ENCODE data around the gene ZNF419.

Gene ZNF419

GRCh38 chr19:57537953-57538547 lies 50.5 kb downstream of the ZNF419 start:
- no peak for TF ChIP-seq CTCF (IDR thresholded peaks at IDR 0.05; ENCODE audit: low read length)
- no peak for TF ChIP-seq EZH2phosphoT487 (IDR thresholded peaks at IDR 0.05; ENCODE audit: low read length)
- TF ChIP-seq EZH2 (optimal IDR thresholded peaks at IDR 0.05; ENCODE audit: low read depth, low read length), result no peak
- no peak overlapping the region for H3K4me3 ChIP-seq (ENCODE audit: low read length)

More at GRCh38 chr19:57537953-57538547, 50.5 kb downstream of the ZNF419 start:
- no peaks in the 10 kb centered on the region for H3K4me1 ChIP-seq (ENCODE audit: low read length)
- no peaks in the 10 kb centered on the region for H3K27me3 ChIP-seq (replicated peaks; ENCODE audit: insufficient read depth, low read length)
- H2AFZ ChIP-seq (ENCODE audit: low read length), result no peak overlapping the region
- H3K9ac ChIP-seq (ENCODE audit: low read length), result no peak overlapping the region
- H3K79me2 ChIP-seq (ENCODE audit: low read length), result no peaks in the 10 kb centered on the region
- H3K27ac ChIP-seq (ENCODE audit: low read length), result no peak overlapping the region
- DNase-seq, result no peak
- H3F3A ChIP-seq (ENCODE audit: insufficient read depth, low read length), result no peaks in the 10 kb centered on the region
- no peaks in the 10 kb centered on the region for H3K36me3 ChIP-seq (replicated peaks; ENCODE audit: insufficient read depth, low read length)
- H3K9me3 ChIP-seq (replicated peaks; ENCODE audit: insufficient read depth, low read length), result no peaks in the 10 kb centered on the region; the same call in 1 of the 2 replicates
- H4K20me1 ChIP-seq (ENCODE audit: insufficient read depth, low read length), result no peaks in the 10 kb centered on the region
- H3K9me2 ChIP-seq (replicated peaks; ENCODE audit: insufficient read depth, low read length), result no peaks in the 10 kb centered on the region
- no peak overlapping the region for H3K4me2 ChIP-seq (ENCODE audit: low read depth, low read length)

All from MM.1S (cell line).